H1 (cell line): ENCODE measurements around the gene ANO2. TPM values are rescaled to one million over a fixed set of nuclear protein-coding genes. Genes with fewer than 3 reads are reported as not detected.

Experiments used
- BCL11A ChIP-seq, 2 experiments: IDR thresholded peaks; one replicate each; pipeline ENCODE4 v1.6.1; 2011; ENCODE audit warnings: low read depth in 2 of 2, low read length in 2 of 2, mild to moderate bottlenecking in 2 of 2
- CTBP2 ChIP-seq: IDR thresholded peaks from 2 replicates; pipeline ENCODE4 v1.7.0; 2011; ENCODE audit warnings: borderline replicate concordance, mild to moderate bottlenecking, moderate library complexity, mixed read lengths, low read length; ENCODE audit not compliant: insufficient read depth, insufficient read length
- EGR1 ChIP-seq: IDR thresholded peaks from 2 replicates; pipeline ENCODE4 v1.6.1; 2011; ENCODE audit warnings: low read depth, low read length, borderline replicate concordance
- GTF2F1 ChIP-seq: IDR thresholded peaks from 2 replicates; pipeline ENCODE4 v1.6.1; 2012; ENCODE audit warnings: low read depth, low read length, improper control_type of control experiment, borderline replicate concordance
- HDAC2 ChIP-seq, 2 experiments: fragments of 300-600 bp in 1 of 2; sonication (generic) in 1 of 2; IDR thresholded peaks; 2 replicates each; pipeline ENCODE4 v1.6.1; 2011 to 2012; ENCODE audit warnings: low read depth in 2 of 2, low read length in 2 of 2, mild to moderate bottlenecking in 2 of 2, moderate library complexity in 2 of 2, borderline replicate concordance in 1 of 2, inconsistent platforms in 1 of 2
- RAD21 ChIP-seq, 2 experiments: IDR thresholded peaks in 1 of 2; conservative IDR thresholded peaks in 1 of 2; 2 replicates each; pipeline ENCODE4 v1.6.1; 2011; ENCODE audit warnings: low read depth in 2 of 2, low read length in 2 of 2, improper control_type of control experiment in 1 of 2, inconsistent platforms in 1 of 2, mild to moderate bottlenecking in 1 of 2, moderate library complexity in 1 of 2
- RXRA ChIP-seq: IDR thresholded peaks from 2 replicates; pipeline ENCODE4 v1.6.1; 2011; ENCODE audit warnings: low read depth, mild to moderate bottlenecking, low read length, moderate library complexity; ENCODE audit not compliant: insufficient read depth
- ZNF274 ChIP-seq: IDR thresholded peaks from 2 replicates; pipeline ENCODE4 v1.7.0; 2012; ENCODE audit warnings: low read length, borderline replicate concordance; ENCODE audit errors: extremely low read depth
- polyA plus RNA-seq, 7 experiments: library from polyadenylated mRNA; depleted of rRNA in 3 of 7; stranded (reverse) in 5 of 7; unstranded in 2 of 7; fragments of >200 nt in 5 of 7; fragments of 200-250 nt in 2 of 7; gene quantifications; 1 replicate in 5 of 7; 2 replicates in 1 of 7; 4 replicates in 1 of 7; pipeline versions ENCODE4 v1.2.1 to v1.2.3, GENCODE V29; 2011 to 2013; ENCODE audit warnings: missing spikeins in 2 of 7, mixed read lengths in 2 of 7
- total RNA-seq: library from RNA; stranded (reverse); fragmentation: NEBNext Ultra II Directional; extraction: Animal tissue kit (Norgen Biotek cat#: 25700); gene quantifications from 2 replicates; pipeline ENCODE4 v1.2.1, GENCODE V29; 2021
- TF ChIP-seq, protein P1 (sequence below): fragments of 300-600 bp; sonication (generic); IDR thresholded peaks from 2 replicates; pipeline ENCODE4 v1.7.1; 2012; ENCODE audit warnings: low read length, moderate library complexity, mild to moderate bottlenecking, inconsistent platforms; ENCODE audit not compliant: insufficient replicate concordance
- TF ChIP-seq, protein P2 (sequence below): IDR thresholded peaks from 2 replicates; pipeline ENCODE4 v1.6.1; 2012; ENCODE audit warnings: inconsistent platforms

ANO2 gene
- total and polyA plus RNA-seq, 2 of the 8 experiments (the other 6 are each of a cell fraction or from before 2014, with no cell fraction given), result 1.9 to 5.5 TPM

DNA sequence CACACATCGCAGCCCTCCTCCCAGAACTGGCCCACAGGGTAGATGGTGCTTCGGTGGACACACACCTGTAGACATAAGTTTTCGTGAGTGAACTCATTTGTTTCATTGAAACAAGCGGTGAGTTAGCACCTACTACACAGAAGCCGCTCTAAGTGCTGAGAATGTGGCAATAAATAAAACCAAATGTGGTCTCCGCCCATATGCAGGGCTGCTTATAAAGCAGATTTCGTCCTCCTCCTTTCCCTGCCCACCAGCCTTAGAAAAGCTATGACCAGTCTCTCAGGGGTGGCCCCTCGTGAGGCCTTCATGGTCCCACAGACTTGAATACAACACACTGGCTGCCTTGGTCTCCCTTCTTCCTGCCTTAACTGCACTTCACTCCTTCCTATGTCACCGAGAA, 31.1 kb upstream of the ANO2 start (continued):
- TF ChIP-seq, protein P1, sequence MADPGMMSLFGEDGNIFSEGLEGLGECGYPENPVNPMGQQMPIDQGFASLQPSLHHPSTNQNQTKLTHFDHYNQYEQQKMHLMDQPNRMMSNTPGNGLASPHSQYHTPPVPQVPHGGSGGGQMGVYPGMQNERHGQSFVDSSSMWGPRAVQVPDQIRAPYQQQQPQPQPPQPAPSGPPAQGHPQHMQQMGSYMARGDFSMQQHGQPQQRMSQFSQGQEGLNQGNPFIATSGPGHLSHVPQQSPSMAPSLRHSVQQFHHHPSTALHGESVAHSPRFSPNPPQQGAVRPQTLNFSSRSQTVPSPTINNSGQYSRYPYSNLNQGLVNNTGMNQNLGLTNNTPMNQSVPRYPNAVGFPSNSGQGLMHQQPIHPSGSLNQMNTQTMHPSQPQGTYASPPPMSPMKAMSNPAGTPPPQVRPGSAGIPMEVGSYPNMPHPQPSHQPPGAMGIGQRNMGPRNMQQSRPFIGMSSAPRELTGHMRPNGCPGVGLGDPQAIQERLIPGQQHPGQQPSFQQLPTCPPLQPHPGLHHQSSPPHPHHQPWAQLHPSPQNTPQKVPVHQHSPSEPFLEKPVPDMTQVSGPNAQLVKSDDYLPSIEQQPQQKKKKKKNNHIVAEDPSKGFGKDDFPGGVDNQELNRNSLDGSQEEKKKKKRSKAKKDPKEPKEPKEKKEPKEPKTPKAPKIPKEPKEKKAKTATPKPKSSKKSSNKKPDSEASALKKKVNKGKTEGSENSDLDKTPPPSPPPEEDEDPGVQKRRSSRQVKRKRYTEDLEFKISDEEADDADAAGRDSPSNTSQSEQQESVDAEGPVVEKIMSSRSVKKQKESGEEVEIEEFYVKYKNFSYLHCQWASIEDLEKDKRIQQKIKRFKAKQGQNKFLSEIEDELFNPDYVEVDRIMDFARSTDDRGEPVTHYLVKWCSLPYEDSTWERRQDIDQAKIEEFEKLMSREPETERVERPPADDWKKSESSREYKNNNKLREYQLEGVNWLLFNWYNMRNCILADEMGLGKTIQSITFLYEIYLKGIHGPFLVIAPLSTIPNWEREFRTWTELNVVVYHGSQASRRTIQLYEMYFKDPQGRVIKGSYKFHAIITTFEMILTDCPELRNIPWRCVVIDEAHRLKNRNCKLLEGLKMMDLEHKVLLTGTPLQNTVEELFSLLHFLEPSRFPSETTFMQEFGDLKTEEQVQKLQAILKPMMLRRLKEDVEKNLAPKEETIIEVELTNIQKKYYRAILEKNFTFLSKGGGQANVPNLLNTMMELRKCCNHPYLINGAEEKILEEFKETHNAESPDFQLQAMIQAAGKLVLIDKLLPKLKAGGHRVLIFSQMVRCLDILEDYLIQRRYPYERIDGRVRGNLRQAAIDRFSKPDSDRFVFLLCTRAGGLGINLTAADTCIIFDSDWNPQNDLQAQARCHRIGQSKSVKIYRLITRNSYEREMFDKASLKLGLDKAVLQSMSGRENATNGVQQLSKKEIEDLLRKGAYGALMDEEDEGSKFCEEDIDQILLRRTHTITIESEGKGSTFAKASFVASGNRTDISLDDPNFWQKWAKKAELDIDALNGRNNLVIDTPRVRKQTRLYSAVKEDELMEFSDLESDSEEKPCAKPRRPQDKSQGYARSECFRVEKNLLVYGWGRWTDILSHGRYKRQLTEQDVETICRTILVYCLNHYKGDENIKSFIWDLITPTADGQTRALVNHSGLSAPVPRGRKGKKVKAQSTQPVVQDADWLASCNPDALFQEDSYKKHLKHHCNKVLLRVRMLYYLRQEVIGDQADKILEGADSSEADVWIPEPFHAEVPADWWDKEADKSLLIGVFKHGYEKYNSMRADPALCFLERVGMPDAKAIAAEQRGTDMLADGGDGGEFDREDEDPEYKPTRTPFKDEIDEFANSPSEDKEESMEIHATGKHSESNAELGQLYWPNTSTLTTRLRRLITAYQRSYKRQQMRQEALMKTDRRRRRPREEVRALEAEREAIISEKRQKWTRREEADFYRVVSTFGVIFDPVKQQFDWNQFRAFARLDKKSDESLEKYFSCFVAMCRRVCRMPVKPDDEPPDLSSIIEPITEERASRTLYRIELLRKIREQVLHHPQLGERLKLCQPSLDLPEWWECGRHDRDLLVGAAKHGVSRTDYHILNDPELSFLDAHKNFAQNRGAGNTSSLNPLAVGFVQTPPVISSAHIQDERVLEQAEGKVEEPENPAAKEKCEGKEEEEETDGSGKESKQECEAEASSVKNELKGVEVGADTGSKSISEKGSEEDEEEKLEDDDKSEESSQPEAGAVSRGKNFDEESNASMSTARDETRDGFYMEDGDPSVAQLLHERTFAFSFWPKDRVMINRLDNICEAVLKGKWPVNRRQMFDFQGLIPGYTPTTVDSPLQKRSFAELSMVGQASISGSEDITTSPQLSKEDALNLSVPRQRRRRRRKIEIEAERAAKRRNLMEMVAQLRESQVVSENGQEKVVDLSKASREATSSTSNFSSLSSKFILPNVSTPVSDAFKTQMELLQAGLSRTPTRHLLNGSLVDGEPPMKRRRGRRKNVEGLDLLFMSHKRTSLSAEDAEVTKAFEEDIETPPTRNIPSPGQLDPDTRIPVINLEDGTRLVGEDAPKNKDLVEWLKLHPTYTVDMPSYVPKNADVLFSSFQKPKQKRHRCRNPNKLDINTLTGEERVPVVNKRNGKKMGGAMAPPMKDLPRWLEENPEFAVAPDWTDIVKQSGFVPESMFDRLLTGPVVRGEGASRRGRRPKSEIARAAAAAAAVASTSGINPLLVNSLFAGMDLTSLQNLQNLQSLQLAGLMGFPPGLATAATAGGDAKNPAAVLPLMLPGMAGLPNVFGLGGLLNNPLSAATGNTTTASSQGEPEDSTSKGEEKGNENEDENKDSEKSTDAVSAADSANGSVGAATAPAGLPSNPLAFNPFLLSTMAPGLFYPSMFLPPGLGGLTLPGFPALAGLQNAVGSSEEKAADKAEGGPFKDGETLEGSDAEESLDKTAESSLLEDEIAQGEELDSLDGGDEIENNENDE, result no peak
- TF ChIP-seq ZNF274 (no peak), HDAC2 (IDR thresholded peaks at IDR 0.05; ENCODE audit: borderline replicate concordance in 1 of 2, low read depth in 2 of 2, low read length in 2 of 2) (no peak), RAD21 (IDR thresholded peaks at IDR 0.05 in 1 of 2, conservative IDR thresholded peaks at IDR 0.05 in 1 of 2; ENCODE audit: low read depth in 2 of 2, low read length in 2 of 2) (no peak), RXRA (no peak), CTBP2 (no peak), EGR1 (no peak), GTF2F1 (no peak), BCL11A (IDR thresholded peaks at IDR 0.05; ENCODE audit: low read depth in 2 of 2, low read length in 2 of 2) (no peak)
- TF ChIP-seq, protein P2, sequence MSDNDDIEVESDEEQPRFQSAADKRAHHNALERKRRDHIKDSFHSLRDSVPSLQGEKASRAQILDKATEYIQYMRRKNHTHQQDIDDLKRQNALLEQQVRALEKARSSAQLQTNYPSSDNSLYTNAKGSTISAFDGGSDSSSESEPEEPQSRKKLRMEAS, result no peak
